ENCODE results near the gene HOXC9.
A peak's percentile ranks its signal among the peaks of the same experiment; 100 is the strongest.

Gene HOXC9

DNA sequence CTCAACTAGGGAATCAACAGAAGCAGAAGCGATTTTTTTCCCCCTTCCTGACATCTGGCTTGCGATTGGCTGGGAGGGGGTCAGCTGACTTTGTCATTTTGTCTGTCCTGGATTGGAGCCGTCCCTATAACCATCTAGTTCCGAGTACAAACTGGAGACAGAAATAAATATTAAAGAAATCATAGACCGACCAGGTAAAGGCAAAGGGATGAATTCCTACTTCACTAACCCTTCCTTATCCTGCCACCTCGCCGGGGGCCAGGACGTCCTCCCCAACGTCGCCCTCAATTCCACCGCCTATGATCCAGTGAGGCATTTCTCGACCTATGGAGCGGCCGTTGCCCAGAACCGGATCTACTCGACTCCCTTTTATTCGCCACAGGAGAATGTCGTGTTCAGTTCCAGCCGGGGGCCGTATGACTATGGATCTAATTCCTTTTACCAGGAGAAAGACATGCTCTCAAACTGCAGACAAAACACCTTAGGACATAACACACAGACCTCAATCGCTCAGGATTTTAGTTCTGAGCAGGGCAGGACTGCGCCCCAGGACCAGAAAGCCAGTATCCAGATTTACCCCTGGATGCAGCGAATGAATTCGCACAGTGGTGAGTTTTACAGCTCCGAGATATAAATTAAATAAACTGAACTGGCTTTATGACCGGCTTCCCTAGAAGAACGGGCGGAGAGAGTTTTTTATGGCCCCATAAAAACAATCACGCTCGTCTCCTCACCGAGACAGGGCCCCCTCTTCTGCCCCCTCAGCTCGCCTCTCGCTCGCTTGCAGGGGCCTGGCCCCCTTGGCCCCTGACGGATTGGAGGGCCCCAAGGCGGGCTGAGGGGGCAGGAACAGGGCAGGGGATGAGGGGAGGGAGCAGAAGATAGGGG lies 28.6 kb downstream of the HOXC9 start, which contains the start of gene HOXC6:
HOXC6 (plus strand) TSS at position 127 of the 888 bp plus-strand sequence; CDS start at position 209, 82 bp downstream.
- DNase-seq, result no peak

DNA sequence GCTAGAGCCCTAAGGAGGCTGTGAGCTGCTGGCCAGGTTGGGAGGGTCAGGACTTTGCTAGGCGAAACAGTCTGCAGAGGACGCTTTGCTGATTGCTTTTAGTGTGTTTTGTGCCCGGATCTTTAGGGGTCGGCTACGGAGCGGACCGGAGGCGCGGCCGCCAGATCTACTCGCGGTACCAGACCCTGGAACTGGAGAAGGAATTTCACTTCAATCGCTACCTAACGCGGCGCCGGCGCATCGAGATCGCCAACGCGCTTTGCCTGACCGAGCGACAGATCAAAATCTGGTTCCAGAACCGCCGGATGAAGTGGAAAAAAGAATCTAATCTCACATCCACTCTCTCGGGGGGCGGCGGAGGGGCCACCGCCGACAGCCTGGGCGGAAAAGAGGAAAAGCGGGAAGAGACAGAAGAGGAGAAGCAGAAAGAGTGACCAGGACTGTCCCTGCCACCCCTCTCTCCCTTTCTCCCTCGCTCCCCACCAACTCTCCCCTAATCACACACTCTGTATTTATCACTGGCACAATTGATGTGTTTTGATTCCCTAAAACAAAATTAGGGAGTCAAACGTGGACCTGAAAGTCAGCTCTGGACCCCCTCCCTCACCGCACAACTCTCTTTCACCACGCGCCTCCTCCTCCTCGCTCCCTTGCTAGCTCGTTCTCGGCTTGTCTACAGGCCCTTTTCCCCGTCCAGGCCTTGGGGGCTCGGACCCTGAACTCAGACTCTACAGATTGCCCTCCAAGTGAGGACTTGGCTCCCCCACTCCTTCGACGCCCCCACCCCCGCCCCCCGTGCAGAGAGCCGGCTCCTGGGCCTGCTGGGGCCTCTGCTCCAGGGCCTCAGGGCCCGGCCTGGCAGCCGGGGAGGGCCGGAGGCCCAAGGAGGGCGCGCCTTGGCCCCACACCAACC lies 29.8 kb downstream of the HOXC9 start:
- no peak for DNase-seq

DNA sequence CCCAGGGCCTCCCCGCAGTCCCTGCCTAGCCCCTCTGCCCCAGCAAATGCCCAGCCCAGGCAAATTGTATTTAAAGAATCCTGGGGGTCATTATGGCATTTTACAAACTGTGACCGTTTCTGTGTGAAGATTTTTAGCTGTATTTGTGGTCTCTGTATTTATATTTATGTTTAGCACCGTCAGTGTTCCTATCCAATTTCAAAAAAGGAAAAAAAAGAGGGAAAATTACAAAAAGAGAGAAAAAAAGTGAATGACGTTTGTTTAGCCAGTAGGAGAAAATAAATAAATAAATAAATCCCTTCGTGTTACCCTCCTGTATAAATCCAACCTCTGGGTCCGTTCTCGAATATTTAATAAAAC lies 30.5 kb downstream of the HOXC9 start:
- no peak for DNase-seq

DNA sequence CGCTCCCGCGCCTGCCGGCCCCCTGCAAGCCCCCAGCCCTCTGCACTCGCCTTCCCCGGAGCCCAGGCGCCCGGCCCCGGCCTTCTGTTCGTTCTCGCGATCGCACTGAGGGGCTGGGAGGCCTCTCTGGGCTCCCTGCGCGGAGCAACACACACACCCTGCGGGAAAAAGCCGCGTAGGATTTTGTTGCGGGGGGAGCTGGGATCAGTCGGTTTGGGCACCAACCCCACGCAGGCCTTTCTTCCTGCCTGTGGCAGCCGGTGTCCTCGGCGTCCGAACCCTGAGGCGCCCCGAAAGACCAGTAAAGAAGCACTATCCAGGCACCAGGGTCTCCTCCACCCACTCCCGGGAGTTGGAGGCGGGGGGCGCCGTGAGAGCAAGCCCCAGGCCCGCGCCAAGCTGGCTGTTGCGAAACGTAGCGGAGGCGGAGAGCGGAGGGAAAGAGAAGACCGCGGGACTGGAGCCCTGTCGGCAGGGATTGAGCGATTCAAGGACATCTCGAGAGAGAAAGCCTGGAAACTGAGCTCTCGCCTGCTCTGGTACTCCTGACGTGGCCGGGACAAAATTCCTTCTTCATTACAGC lies 31.0 kb downstream of the HOXC9 start:
- no peak for DNase-seq

DNA sequence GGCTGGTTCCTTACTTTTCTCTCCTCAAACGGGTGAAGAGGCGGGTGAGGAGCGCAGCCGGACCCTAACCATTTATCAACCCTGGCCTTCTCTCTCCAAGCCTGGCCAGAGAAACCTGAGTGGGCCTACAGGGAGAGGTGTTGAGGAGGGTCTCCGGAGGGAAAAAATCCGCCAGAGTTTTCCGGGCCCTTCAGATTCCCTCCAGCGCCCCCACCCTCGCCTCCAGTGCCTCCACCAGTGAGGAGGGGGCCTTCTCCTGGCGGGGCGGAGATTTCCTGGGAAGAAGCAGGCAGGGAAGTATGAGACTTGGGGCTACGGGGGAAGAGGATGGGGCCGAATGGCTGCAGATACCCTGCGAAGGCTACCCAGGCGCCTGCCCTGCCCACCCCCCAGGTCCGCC lies 31.5 kb downstream of the HOXC9 start:
- DNase-seq, result no peak

DNA sequence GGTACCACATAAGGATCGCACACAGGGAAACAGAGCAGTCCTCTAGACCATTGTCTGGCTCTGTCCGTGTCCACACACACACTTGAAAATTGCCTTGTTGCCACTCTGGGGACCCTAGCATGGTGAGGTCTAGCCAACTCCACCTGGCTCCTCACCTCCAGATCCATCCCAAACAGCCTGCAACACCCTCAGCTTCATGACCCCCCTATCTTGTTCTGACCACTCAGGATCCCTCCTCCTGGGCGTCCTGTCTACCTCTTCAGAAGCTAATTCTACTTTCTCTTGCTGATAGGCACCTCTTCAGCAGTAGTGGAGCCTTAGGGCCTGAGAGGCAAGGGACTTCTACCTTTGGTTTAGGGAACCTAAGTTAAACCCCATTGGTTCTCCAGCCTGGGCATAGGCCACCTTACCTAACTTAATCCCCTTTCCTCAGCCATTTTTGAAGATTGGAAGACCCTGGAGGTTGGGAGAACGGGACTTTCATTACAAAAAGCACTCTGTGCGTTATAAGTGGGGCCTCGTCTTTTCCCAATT lies 32.2 kb downstream of the HOXC9 start:
- DNase-seq, result no peak

DNA sequence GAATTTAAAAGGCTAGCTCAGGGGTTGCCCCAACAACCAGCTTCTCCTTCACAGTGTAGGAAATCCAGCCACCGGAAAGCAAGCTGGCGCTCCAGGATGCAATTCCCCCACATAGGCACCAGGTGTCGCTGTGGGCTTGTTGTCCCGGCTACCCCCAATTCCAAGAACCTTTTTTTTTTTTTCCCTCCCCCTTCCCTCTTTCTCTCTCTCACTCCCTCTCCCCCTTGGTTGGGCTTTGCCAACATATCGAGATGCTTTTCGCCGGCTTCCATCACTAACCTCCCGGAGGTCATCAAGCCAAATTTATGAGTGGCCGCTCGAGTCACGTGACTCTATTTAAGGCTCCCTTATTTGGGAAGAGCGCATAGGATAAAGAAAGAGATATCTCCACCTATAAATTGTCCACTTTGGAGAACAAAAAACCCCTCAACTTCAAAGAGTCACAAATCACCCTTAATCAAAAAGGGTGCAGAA lies 32.7 kb downstream of the HOXC9 start, which contains the start of gene HOXC5:
HOXC5 (plus strand) TSS at position 424 of the 474 bp plus-strand sequence. CDS start 73 bp downstream, outside the sequence.
- peak; percentile 68 to 74 for DNase-seq

DNA sequence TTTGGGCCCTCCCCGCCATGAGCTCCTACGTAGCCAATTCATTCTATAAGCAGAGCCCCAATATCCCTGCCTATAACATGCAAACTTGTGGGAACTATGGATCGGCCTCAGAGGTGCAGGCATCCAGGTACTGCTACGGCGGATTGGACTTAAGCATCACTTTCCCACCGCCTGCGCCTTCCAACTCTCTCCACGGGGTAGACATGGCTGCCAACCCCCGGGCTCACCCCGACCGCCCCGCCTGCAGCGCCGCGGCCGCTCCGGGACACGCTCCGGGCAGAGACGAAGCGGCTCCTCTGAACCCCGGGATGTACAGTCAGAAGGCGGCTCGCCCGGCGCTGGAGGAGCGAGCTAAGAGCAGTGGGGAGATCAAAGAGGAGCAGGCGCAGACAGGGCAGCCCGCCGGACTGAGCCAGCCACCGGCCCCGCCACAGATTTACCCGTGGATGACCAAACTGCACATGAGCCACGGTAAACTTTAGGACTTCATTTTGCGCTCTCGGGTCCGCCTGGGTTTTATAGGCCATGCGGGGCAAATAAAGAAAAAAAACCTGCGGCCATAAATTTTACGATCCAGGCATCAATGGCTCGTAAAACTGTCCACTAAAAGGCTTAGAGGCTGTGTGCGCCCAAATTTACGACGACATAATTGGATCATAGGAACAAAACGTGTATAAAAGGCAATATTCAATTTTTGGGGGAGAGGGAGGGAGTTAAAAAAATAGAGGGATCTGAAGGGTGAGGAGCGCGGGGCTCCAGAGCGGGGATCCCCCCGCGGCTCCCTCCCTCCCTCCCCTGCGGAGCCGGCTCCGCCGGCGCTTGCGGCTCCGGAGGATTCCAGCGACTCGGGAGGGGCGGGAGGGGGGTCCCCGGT lies 33.4 kb downstream of the HOXC9 start:
- no peak for DNase-seq

DNA sequence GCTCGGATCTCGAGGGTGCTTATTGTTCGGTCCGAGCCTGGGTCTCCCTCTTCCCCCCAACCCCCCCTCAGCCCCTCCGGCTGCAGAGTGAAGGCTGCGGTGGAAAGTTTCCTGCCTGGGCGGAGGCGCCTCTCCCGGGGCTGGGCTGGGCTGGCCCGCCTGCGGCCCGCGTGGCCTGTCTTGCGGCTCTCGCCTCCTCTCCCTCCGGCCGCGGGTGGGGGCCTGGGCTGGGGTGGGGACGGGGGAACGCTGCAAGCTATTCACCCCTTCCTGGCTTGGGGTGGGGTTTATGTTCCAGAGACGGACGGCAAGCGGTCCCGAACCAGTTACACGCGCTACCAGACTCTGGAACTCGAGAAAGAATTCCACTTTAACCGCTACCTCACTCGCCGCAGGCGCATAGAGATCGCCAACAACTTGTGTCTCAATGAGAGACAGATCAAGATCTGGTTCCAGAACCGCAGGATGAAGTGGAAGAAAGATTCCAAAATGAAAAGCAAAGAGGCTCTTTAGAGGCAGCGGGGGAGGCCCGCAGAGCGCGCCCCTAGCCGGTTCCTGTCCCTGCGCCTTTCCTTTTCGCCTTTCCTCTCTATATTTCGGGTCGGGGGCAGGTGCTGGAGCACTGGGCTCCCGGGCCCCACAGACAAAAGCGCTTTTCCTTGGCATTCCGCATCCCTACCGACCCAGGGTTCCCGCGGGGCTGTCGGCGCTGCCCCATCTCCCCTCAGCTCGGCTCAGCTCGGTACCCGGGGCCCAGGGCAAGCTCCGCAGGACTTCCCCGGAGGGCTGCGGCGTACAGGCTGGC lies 34.2 kb downstream of the HOXC9 start:
- no peak for DNase-seq

DNA sequence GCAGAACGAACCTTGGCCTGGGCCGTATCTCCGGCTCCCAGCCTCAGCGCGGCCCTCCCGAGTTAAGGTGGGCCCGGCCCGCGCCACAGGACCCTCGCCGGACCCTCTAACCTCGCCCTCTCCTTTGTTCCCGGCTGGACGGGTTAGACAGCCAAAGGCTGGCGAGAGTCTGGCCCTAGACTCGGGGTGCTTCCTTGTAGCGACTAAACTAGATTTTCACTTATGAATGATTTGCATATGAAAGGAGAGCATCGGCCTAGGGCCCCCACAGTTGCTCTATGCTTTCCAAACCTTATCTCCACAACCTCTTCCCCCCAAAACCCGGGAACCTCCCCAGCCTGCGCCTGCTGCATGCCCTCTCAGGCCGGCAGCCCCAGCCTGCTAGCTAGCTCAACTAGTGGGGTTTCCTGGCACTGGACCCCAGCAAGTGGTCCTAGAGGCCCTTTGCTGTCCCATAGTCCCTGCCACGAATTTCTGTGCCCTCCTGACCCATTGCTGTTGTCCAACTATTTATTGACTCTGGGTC lies 34.9 kb downstream of the HOXC9 start:
- DNase-seq, result no peak

DNA sequence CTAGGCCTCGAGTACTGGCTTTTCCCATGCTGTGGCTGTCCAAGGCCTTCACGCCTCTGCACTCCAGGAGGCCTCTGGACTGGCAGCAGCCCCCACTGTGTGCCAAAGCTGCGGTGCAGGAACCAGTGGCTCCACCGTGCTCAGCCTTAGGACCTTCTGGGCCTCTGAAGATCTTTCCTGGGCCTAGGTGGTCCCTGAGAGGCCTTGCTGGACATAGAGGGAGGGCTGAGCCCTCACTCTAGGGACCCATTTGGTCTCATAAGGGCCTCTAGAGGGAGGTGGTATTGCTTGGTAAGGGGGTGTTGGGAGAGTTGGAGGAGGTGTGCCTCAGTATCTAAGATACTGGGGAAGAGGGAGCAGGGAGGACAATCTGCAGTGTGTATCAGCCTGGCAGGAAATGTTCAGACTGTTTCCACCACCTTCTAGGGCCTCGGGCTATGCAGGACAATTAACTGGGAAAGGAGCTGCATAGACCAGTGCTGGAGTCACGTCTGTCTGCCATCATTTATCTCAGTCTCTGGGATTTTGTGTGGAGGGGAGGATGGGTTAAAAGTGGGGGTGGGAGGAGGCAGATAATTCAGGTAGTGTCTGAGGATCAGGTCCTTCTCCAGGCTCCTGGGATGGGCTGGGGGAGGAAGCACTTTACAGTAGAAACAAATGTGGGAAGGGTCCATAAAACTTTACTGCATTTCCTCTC lies 35.8 kb downstream of the HOXC9 start:
- no peak for DNase-seq

DNA sequence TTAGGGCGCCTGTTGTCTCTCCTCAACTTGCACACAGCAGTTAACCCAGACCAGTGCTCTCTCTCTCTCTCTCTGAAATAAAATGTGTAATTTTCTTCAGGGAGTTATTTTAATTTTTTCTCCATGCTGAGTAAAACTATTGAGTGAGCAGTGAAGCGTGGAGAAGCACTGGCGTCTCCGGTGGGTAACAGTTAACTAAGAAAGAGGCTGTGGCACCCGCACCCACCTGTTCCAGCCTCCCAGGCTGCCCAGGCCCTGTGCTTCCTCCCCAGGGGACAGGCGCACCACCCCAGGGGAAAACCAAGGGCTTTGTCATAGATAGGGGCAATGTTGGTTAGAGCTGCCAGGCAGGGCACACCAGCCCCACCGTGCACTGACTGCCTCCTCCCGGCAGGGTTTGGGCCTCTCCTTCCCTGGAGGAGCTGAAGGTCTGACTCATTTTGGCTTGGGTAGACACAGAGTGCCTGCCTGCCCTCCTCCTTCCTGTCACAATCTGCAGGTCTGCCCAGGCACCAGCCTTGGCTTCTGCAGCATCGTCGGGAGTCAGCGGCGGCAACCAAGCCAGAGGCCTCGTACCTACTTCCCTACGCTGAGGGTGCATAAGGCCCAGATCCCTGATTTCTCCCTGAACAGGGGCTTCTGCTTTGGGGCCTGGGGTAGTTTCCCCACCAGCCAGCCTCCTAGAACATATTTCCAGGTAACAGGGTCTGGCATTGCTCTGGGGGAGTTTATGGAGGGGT lies 36.8 kb downstream of the HOXC9 start:
- no peak for DNase-seq

DNA sequence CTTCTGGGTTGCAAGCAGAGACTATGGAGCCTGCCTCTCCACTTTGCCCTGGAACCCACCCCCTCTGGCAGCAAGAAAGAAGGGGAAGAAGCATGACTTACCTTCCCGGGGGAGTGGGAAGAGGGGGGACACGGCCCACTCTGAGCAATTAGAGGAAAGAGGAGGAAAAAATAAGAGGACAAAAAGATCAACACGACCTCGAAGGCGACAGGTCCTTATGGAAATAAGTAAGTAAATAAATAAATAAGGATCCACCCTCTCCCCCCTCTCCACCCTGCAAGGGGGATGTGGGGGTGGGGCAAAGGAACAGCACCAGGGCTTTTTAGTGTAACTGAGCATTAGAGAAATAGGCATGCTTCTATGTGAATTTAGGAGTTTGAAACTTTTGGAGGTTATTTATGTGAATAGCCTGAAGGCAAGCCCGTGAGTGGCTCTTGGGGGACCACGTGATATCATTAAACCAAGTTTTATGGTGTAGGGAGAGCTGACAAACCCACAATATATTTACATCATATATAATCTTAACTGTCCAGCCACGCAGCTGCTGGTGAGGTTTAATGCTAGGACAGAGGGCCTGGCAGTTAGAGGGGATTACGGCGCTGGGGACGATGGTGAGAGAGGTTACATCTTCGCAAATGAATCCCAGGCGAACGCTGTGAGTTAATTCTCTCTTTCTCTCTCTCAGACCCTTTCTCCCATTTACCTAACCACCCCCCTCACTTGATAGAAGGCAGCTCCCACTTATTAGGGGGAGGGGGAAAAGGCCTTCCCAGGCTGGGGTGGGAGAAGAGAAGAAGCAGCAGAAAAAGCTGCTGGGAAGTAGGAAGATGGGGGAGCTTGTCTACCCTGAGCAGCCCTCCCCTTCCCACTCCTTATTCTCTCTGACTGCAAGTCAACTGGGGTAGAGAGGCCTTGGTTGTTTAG lies 37.7 kb downstream of the HOXC9 start:
- no peak for DNase-seq

DNA sequence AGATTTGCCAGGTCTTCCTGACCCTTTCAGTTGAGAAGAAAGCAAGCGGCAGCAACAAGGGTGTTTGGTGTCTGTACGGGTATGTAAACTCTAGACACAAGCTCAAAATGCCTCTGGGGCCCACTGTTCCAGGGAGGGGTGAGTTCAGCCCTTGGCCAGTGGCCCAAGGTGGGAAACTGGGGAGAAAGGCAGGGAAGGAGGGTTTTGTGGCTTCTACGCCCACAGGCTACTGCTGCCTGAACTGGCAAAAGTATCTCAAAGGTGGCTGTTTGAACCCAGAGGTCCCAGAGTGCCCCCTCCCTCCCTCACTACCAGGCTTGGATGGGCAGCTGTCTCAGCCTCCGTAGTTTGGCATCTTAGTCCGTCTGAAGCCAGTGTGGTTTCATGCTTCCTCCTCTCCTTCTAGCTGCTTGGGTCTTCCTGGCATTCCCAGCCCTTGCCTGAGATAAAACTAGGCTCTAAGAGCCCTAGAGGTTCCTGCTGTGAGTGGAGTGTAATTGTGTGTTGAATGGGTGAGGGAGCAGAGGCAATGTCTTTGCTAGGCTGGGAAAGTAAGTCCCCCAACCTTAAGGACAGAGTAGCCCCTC lies 38.4 kb downstream of the HOXC9 start:
- DNase-seq, result no peak

DNA sequence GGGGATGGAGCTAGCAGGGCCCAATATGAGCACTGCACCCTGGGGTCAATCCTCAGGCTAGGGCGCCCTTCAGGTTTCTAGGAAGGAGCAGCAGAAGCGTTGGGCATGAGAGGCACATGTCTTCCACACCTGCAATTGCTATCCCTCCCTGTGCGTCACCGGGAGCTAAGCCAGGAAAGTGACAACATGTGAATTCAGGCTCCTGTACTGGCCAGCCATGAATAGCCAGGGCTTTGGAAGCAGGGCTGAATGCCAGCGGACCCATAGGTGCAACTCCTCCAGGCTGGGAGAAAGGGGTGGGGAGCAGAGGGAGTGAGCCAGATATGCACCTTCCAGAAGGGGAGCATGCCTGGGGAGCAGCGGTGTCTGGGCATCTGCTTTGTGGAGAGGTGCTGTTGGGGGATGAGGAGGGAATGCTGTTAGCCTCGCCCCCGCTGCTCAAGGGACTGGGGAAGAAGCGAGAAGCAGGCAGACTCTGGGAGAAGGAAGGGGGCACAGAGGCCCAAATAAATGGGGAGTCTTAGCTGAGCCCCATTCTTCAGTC lies 39.0 kb downstream of the HOXC9 start:
- DNase-seq, result no peak

DNA sequence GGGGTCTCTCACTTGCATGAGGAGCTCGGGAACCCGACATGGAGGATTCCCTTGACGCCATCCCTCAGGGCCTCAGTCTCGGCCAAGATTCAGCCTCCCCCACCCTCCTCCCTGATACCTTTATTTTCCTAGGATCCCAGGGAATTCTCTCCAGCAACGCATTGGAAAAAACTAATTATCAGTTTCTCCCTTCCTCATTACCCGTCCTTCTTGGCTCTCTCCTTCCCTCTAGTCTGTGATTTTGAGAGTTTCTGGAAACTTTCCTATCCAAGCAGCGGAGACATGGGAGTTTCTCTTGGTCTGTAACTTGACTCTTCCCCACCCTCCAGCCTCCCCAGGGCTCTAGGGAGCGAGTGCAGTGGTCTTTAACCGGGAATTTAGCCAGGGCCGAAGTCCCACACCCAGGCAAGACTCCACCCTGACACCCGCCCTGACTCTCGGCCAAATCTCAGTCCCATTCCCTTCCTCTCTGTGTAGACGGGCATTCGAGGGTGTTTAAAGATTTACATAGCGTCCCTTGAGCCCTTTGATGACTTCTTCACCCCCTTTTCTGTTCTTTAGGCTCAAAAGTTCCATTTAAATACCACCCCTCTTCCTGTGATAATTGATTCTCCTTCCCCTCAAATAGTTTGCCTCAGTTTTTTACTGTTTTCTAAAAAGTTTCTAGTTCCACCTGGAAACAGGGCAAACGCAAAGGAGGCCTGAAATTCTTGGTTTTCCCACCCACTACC lies 39.6 kb downstream of the HOXC9 start:
- DNase-seq, result no peak

DNA sequence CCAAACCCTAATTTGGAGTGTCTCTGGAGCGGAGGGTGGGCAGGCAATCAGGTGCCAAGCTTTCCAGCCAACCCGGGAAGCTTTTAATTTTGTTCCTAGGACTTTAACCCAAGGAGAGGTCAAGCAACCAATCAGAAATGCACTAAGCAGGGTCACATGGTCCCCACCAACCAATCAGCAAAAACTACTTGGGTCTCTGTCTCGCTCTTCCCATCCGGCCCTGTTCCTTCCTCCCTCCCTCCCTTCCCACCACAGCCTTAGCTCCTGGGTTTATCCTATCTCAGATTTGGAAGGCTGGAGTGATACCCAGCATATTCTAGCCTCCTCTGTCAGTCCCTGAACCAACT lies 40.2 kb downstream of the HOXC9 start:
- no peak for DNase-seq
